GM18519 (cell line): Measurements from ENCODE around the gene EIPR1.

Experiments used
- ATAC-seq: cut with Tn5 transposase; IDR thresholded peaks from one replicate; pipeline ENCODE4 v1.9.1; 2021; ENCODE audit warnings: mild to moderate bottlenecking, moderate library complexity; ENCODE audit not compliant: unreplicated experiment, low FRiP score

Gene EIPR1

DNA sequence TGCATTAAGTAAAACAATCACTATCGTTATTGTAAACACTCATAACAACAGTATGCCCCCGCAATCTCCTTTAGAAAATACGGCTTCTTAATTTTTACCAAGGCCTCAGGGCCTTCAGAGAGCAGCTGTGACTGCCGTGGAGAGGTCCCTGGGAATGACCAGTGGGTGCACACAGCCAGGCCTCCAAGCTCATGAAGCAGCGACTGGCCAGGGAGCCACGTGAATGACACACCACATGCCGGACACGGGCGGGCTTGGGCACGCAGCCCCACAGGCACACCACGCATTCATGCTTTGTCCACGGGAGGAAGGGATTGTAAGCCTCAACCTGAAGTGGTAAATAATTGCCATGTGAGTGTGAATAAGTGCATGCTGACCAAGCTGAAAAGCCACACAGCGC lies 121.0 kb downstream of the EIPR1 start:
- ATAC-seq, result no peak

DNA sequence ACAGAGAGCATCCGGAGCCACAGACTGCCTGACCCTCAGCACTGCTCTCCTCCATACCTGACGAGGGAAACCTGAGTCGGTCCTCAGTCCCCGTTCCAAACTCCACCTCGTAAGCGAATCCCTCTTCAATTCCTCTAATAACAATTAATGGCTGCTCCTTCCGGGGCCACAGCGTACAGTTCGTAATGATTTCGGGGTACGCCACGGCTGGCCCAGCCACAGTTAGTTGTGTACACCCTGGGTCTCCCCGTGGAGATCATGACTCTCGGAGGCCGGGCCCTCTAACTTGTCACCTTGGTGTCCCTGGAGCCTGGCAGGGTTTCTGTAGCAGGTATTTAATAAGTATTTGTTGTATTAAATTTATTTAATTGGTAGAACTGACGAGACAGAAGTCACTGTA lies 121.5 kb downstream of the EIPR1 start:
- no peak for ATAC-seq

DNA sequence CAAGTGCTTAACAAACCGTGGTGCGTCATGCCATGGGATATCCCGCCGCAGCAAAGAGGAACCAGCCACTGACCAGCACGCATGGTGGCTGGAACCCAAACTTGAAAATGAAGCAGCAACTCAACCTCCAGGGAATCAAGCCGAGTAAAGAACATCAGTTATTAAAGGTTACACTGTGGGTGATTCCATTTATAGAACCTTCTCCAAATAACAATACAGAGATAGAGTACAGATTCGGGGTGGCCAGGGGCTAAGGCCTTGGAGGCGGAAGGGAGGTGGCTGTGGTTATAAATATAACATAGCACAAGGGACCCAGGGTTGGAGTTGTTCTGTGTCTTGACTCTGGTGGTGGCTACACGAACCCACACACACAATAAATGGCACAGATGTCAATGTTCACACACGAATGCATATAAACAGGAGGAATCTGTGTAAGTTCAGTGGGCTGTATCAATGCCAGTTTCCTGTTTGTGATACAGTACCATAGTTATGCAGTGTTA lies 123.1 kb downstream of the EIPR1 start:
- peak; percentile 34 for ATAC-seq

DNA sequence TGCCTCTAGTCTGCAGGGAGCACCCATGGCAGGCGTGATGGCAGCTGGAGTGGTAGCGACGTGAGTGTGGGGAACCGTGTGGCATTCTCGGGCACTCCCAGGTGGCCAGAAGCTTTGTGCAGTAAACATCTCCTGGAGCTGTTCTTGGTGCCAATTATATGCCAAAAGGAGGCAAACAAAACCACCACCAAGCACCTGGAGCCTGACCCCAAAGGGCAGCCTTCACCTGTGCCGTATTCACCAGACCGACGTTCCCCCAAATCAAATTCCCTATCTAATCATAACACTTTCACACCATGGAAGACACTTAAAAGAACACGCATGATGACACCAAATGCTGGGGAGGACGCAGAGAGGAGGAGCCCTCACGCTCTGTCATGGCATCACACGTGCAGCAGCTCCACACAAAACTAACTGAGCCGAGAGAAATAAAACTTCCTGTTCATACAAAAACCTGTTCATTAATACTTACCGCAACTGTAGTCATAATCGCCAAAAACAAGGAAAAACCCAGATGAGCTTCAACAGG lies 123.6 kb downstream of the EIPR1 start:
- peak; percentile 56 for ATAC-seq

DNA sequence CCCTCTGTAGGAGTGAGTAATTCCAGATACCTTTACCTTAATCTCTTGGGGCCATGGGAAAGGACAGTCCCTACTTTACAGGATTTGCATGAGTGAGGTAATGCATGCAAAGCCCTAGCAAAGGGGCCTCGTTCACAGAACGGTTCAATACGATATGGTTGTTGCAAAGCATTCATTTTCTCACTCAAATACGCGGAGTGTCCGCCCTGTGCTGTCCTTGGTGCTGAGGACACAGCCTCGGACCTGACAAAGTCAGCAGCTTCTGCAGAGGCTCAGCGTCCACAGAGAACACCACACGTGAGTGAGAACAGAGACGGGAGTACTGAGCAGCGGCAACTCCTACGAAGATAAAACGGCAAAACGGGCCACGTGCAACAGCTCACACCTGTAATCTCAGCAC lies 125.7 kb downstream of the EIPR1 start:
- ATAC-seq, result no peak

DNA sequence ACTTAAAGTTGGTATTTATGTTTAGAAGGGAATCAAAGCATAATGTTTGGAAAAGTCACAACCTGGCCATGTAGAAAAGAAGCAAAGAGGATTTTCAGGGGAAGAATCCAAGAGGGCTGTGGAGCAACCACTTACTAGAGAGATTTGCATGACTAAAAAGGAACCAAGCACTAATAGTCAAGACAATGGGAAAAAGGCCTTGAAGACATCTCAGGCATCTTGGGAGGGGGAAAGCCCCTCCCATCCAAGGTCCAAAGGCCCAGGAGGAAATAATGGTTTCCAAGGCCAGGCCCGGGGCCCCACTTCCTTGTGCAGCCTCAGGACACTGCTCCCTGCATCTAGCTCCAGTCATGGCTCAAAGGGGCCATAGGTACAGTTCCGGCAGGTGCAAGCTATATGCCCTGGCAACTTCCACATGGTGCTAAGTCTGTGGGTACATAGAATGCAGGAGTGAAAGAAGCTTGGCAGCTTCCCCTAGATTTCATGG lies 128.1 kb downstream of the EIPR1 start:
- ATAC-seq, result no peak

DNA sequence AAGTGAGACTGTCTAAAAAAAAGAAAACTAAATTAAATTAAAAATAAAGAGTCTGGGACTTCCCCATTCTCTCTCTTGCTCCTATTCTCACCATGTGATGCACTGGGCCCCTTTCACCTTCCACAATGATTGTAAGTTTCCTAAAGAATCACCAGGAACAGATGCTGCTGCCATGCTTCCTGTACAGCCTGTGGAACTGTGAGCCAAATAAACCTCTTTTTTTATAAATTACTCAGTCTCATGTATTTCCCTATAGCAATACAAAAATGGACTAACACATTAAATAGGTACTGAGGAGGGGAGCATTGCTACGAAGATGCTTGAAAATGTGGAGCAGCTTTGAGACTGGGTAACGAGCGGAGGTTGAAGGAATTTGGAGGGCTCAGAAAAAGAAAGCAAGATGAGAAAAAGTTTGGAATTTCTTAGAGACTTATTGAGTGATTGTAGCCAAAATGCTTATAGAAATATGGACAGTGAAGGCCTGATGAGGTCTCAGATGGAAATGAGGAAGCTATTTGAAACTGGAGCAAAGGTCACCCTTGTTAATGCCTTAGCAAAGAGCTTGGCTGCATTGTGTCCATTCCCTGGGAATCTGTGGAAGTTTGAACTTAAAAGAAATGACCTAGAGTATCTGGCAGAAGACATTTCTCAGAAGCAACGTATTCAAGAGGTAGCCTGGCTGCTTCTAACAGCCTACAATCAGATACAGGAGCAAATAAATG lies 128.7 kb downstream of the EIPR1 start:
- no peak for ATAC-seq

DNA sequence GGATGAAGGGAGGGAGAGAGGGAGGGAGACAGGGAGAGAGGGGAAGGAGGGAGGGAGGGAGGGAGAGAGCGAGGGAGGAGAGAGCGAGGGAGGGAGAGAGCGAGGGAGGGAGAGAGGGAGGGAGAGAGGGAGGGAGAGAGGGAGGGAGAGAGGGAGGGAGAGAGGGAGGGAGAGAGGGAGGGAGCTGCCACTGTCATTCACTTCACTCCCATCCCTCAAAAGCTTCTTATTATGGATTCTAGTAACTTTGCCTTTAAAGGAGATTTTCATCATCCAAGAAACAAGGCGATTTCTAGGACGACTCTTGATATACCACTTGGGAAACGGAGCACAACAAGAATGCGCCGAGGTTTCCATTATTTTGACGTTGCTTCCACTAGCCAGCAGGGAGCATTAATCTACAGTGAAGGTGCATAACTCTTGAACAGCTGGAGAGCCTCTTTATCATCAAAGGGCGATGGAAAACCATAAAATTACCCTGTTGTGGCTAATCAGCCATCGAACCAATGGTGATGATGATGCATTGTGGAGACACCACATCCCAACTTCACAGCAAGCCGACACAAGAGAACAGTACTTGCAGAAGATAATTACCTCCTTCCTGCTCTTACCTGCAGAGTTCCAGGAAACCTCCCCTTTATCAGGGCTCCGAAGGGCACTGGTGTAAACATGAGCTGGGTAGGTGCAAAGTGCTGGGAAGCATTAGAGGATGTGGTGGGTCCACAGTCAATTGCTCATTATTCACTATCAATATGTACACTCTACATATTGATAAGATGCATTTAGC lies 130.5 kb downstream of the EIPR1 start:
- no peak for ATAC-seq

DNA sequence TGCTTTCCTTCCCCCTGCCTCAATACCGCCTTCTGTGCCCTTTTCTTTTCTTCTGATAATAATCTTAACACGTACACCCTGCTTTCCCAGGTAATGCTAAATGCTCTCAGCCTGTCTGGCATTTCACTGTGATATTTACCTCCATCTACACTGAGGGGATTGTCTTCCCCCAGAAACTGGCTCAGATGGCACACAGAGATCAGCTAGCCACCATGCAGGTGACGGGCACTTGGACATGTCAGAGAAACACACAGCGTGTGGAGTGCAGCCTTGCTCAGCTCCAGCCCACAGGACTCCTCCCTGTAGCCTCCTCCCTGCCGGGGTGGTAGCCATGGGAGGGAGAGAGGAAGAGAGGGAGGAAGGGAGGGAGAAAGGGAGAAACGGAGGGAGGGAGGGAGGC lies 131.2 kb downstream of the EIPR1 start:
- ATAC-seq, result no peak

DNA sequence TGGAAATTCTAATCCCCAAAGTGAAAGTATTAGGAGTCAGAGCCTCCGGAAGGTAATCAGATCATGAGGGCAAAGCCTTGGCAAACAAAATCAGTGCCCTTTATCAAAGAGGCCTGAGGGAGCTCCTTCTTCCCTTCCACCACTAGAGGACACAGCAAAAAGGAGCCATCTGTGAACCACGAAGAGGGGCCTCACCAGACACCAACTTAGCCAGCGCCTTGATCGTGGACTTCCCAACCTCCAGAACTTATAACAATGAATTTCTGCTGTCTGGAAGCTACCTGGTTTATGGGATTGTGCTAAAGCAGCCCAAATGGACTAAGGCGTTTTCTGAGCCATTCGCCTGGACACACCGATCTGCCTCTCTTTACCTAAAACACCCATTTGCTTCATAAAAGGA lies 133.1 kb downstream of the EIPR1 start:
- ATAC-seq, result no peak

DNA sequence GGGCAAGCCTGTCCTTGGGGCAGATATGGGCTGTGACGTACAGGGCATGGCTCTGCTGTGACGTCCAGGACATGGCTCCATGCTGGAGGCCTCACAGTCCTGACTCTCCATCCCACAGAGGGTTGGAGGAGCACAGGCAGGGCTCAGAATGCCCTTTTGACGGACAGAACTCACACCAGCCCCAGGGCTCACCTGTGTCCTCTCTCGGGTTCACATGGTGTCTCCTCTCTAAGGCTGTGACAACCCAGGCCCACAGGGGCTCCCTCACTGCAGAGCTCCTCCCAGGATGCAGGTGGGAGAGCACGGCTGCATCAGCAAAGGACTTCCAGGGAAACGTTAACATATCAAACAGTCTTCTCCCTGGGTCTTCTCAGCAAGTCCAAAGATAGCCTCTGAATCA lies 133.8 kb downstream of the EIPR1 start:
- ATAC-seq, result no peak

DNA sequence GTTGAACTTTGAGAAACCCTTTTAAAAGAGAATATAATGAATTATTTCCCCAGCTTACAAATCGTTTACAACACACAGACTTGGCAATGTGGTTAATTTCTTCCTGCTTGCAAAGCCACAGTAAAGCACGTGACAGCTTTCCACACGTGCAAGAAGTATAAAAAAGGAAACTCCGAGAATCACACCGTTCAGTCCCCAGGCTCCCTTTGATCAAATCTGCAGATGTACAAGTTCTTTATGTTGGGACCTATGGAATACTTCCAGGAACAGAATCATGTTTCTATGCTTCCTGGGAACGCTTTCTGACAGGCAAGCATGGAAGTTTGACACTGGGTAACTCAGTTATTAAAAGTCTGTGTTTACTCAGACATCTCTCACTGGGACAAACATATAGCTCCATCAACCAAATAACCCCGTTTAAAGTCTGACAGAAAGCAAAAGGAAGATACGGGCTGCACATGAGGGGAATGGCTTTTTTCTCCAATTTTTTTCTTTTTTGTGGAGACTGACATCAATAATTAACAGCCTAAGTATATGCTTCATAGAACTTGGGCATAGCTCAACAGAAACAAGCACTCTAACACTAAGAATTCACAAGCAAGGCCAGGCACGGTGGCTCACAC lies 134.8 kb downstream of the EIPR1 start:
- peak; percentile 72 for ATAC-seq

DNA sequence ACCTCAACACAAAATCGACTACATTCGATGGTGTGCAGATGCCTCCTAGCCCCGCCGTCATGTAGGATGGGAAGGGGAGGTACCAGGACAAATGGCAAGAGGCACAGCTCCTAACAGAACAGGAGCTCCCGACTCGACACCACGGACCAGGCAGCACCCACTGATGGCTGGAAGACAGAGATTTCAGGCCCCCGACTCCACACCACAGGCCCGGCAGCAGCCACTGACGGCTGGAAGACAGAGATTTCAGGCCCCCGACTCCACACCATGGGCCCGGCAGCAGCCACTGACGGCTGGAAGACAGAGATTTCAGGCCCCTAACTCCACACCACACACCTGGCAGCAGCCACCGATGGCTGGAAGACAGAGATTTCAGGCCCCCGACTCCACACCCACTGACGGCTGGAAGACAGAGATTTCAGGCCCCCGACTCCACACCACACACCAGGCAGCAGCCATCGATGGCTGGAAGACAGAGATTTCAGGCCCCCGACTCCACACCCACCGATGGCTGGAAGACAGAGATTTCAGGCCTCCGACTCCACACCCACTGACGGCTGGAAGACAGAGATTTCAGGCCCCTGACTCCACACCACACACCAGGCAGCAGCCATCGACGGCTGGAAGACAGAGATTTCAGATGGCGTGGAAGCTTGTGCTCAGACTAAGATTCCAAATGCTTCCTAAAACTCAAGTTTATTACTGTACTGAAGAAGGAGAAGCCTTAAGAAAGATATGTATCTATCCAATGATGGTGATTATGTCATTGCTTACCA lies 135.5 kb downstream of the EIPR1 start:
- ATAC-seq, result peak; percentile 14

DNA sequence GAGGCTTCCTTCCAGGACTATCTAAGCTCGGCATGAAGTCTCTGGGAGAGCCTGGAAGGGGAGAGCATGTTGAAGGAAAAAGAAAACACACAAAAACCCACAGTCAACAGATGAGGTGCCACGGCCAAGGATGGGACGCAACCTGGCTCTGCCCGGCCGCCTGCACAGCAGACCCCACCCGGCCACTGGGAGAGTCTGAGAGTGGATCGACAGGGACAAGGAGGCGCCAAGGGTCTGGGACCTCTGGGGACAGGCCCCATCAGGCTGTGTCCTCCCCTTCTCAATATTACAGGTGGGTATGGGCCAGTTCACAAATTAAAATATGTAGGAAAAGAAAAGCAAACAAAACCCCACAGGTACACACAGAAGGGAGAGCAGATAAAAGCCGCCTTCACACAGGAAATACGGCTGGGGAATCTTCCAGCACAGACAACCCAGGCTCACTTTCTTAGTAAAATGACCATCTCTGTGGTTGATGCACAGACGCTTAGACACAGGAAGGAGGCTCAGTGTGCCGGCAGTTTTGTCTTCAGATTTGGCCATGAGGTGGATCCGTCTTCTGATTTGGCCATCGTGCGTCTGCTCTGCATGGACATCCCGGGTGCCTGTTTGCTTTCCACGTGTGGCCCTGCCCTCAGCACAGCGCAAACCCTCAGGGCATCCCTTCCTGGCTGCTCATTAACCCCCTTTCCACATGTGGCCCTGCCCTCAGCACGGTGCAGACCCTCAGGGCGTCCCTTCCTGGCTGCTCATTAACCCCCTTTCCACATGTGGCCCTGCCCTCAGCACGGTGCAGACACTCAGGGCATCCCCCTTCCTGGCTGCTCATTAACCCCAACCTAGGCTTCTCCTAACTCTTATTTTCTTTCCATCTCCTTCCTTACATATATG lies 138.4 kb downstream of the EIPR1 start:
- no peak for ATAC-seq

DNA sequence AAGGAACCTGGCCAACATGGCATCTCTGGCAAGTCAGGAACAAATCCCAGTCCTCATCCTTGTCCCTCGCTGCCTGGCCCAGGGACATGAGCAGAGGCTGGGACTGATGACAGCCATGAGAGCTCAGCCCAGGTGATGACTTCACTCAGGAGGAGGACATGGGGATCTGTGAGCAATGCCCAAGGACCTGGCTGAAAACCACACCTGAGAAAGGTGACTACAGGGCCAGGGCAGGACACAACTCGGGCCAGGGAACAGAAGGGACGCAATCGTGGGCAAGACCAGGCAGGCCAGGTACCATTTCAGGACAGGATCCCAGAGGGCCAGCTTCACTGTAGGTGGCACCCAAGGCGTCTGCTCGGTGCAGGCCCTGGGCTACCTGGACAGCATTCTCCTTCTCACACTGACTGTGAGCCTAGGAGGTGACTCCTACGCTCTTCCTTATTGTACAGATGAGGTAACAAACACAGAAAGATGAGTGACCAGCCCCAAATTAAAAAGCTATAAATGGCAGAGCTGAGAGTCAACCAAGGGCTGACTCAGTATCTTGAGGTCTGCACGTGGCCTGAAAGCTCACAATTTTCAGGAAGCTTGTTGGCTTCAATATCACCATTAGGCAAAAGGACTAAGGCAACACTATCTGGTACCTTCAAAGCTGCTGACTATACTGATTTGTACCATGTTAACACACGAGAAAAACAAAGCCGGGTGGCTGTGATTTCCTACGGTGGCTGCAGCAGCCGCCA lies 141.1 kb downstream of the EIPR1 start:
- no peak for ATAC-seq

DNA sequence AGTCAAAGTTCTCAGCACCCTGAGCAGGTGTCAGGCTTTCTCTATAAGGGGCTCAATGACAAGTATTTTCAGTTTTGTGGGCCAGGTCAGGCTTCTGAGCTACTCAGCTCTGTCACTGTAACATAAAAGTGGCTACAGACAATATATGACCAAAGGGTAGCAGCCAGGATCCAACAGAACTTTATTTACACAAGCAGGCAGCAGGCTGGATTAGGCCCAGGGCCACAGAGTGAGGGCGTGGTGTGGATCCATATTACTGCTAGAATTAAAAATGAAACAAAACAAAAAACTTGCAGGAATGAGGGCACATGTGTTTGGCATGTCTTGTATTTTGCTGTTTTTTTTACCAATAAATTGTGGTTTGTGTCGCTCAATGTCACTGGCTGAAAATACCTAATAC lies 143.7 kb downstream of the EIPR1 start:
- no peak for ATAC-seq

DNA sequence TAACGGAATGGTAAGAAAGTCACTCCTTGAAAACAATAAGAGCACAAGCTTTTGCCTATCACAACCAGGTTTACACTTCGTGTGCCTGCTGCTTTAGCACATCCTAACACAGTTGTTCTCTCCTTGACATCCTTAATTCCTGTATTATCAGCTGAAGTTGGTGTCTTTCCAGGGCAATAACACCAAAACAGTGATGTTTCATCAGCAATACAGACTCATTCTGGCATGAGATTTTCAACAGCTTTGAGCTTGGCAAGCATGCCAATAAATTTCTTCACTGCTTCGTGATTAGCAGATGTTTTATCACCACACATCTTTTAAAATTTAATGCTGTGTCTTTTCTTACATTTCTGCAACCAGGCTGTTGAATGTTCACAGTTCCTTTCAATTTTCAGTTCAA lies 148.4 kb downstream of the EIPR1 start:
- ATAC-seq, result no peak

DNA sequence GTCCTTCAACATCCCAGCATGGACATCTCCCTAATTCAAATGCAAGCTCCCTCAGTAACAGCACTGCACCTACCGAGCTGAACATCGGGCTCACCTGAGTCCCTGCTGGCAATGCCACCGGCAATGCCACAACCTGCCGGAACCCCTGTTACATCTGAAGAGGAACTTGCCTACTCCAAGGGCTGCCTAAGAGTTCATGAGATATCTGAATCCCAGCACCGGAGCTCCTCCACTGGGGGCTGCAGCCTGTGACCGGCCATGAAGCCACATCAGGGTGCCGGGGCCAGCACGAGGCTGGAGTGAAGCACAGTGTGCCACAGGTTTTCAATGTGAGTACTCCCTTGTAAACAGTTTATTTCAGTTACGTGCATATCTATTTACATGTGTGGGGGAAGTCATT lies 152.9 kb downstream of the EIPR1 start:
- ATAC-seq, result no peak
